Glutamatergic neuron (in vitro differentiated cells): Measurements from ENCODE around the gene PRR13. TPM values are rescaled to one million over a fixed set of nuclear protein-coding genes. Genes with fewer than 3 reads are reported as not detected.
"Not testable (repeated sequence)": the region's sequence is repeated elsewhere in the genome, so short reads cannot be mapped to it uniquely, and the experiment has no call there.

Experiments used
- DNase-seq: peaks from one replicate; pipeline ENCODE4 v3.0.0; 2022
- H3K27ac Mint-ChIP-seq: one replicate; pipeline ENCODE4 v1.8.0; 2020; ENCODE audit warnings: mild to moderate bottlenecking, mixed read lengths, inconsistent platforms; ENCODE audit not compliant: unreplicated experiment
- H3K27me3 Mint-ChIP-seq: one replicate; pipeline ENCODE4 v1.8.0; 2020; ENCODE audit warnings: mild to moderate bottlenecking, moderate library complexity, mixed read lengths, inconsistent platforms; ENCODE audit not compliant: unreplicated experiment
- H3K36me3 Mint-ChIP-seq: one replicate; pipeline ENCODE4 v1.8.0; 2020; ENCODE audit warnings: mild to moderate bottlenecking, mixed read lengths, inconsistent platforms; ENCODE audit not compliant: unreplicated experiment
- H3K4me1 Mint-ChIP-seq: one replicate; pipeline ENCODE4 v1.8.0; 2020; ENCODE audit warnings: mild to moderate bottlenecking, low read depth, mixed read lengths, inconsistent platforms; ENCODE audit not compliant: unreplicated experiment
- H3K4me3 Mint-ChIP-seq: one replicate; pipeline ENCODE4 v1.8.0; 2020; ENCODE audit warnings: mild to moderate bottlenecking, mixed read lengths, inconsistent platforms; ENCODE audit not compliant: unreplicated experiment
- H3K9me3 Mint-ChIP-seq: one replicate; pipeline ENCODE4 v1.8.0; 2020; ENCODE audit warnings: mild to moderate bottlenecking, moderate library complexity, mixed read lengths, inconsistent platforms; ENCODE audit not compliant: unreplicated experiment
- CTCF ChIP-seq: fragments of 200-600 bp; sonication (generic); IDR thresholded peaks from one replicate; pipeline ENCODE4 v1.5.0; 2021; ENCODE audit not compliant: partially characterized antibody, unreplicated experiment
- total RNA-seq: library from RNA; stranded (reverse); fragmentation: NEBNext Ultra II Directional; extraction: Animal tissue kit (Norgen Biotek cat#: 25700); gene quantifications from one replicate; pipeline ENCODE4 v1.2.1, GENCODE V29; 2021; ENCODE audit not compliant: unreplicated experiment

The PRR13 gene
- total RNA-seq, 1 donor from 2014 or later: 105 TPM

DNA sequence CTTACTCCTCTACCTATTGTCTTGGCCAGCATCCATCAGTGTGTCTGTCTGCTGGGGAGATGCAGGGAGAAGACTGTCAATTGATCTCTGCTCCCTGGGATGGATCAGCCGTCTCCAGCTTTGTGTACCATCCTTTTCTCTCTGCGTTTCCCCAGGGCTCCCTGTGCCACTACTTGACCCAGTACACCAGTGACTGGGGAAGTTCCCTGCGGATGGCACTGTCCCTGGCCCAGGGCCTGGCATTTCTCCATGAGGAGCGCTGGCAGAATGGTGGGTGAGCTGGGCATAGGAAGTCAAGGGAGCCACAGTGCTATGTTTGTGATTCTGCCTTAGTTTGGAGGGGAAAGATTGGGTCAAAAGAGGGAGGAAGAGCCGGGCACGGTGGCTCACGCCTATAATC lies 12.8 kb upstream of the PRR13 start:
- no peak overlapping the region for H3K4me3 Mint-ChIP-seq
- no peak for TF ChIP-seq CTCF
- peaks cover 4% of the 10 kb centered on the region for H3K36me3 Mint-ChIP-seq
- DNase-seq: no peak
- no peaks in the 10 kb centered on the region for H3K9me3 Mint-ChIP-seq
- peaks cover 4% of the 10 kb centered on the region for H3K27me3 Mint-ChIP-seq
- H3K4me1 Mint-ChIP-seq: peaks cover 4% of the 10 kb centered on the region
- H3K27ac Mint-ChIP-seq: peak overlapping the region; percentile 52

DNA sequence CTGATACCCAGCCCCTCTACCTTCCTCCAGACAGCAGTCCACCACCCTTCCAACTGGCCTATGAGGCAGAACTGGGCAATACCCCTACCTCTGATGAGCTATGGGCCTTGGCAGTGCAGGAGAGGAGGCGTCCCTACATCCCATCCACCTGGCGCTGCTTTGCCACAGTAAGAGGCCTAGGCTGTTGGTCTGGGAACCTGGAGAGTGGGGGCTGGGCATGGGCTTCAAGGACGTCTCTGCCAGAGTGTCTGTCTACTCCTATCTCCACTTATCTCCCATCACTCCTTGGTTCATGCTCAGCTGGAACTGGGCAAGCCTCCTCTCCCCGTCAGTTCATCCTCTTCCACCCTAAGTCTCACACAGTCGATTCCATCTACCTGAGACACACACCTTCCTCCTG lies 11.4 kb upstream of the PRR13 start:
- peak overlapping the region; percentile 66 for H3K4me3 Mint-ChIP-seq
- peaks cover 4% of the 10 kb centered on the region for H3K27me3 Mint-ChIP-seq
- H3K9me3 Mint-ChIP-seq: no peaks in the 10 kb centered on the region
- no peak for TF ChIP-seq CTCF
- H3K36me3 Mint-ChIP-seq: peaks cover 4% of the 10 kb centered on the region
- no peak overlapping the region for H3K27ac Mint-ChIP-seq
- DNase-seq: no peak
- H3K4me1 Mint-ChIP-seq: peaks cover 4% of the 10 kb centered on the region

DNA sequence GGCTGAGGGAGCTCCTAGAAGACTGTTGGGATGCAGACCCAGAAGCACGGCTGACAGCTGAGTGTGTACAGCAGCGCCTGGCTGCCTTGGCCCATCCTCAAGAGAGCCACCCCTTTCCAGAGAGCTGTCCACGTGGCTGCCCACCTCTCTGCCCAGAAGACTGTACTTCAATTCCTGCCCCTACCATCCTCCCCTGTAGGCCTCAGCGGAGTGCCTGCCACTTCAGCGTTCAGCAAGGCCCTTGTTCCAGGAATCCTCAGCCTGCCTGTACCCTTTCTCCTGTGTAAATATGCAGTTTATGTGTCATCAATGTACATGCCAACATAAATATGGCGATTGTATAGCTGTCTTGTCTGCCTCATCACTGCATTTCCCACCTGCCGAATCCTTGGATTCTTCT lies 10.3 kb upstream of the PRR13 start:
- H3K27me3 Mint-ChIP-seq: peaks cover 4% of the 10 kb centered on the region
- no peak overlapping the region for H3K4me3 Mint-ChIP-seq
- no peak for DNase-seq
- no peak overlapping the region for H3K27ac Mint-ChIP-seq
- peaks cover 4% of the 10 kb centered on the region for H3K4me1 Mint-ChIP-seq
- H3K9me3 Mint-ChIP-seq: no peaks in the 10 kb centered on the region
- TF ChIP-seq CTCF: no peak
- H3K36me3 Mint-ChIP-seq: peaks cover 4% of the 10 kb centered on the region

- H3K4me1 Mint-ChIP-seq, H3K4me3 Mint-ChIP-seq, H3K36me3 Mint-ChIP-seq, DNase-seq, H3K9me3 Mint-ChIP-seq, H3K27ac Mint-ChIP-seq, H3K27me3 Mint-ChIP-seq: not testable (repeated sequence)
Measured at GRCh38 chr12:53435326-53435725, 6.2 kb upstream of the PRR13 start.

- not testable (repeated sequence) for H3K4me1 Mint-ChIP-seq, H3K27me3 Mint-ChIP-seq, H3K4me3 Mint-ChIP-seq, H3K36me3 Mint-ChIP-seq, H3K9me3 Mint-ChIP-seq, DNase-seq
- peak overlapping the region; percentile 26 for H3K27ac Mint-ChIP-seq
Measured at GRCh38 chr12:53439582-53439981, 2.0 kb upstream of the PRR13 start.

DNA sequence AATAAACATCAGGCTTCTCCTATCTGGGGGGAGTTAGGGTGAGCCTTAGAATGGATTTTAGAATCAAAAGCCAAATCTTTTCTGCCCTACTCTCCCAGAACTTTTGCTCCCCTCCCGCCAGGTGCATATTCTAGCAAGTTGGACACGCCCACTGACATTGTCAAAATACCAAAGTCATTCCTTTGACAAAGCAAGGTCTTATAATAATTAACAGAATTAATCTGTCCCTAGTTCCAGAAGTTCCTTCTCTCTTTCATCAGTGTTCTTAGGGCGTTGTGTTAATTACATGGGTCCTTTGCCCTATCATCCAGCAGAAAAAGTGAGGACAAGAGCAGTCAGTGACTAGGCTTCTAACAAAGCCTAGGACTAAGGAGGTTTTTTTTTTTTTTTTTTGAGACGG lies 2.4 kb downstream of the PRR13 start:
- Mint-ChIP-seq H3K4me1 (peaks cover 7% of the 10 kb centered on the region), H3K36me3 (no peaks in the 10 kb centered on the region), H3K27me3 (peaks cover 6% of the 10 kb centered on the region), H3K9me3 (peaks cover 3% of the 10 kb centered on the region), H3K27ac (no peak overlapping the region), H3K4me3 (peak overlapping the region; percentile 64)
- no peak for TF ChIP-seq CTCF
- no peak for DNase-seq

- not testable (repeated sequence) for H3K36me3 Mint-ChIP-seq, DNase-seq, H3K9me3 Mint-ChIP-seq, H3K27me3 Mint-ChIP-seq, H3K4me1 Mint-ChIP-seq, H3K4me3 Mint-ChIP-seq, H3K27ac Mint-ChIP-seq
Measured at GRCh38 chr12:53444593-53445325, 3.2 kb downstream of the PRR13 start.
